ENCODE data around the gene CCHCR1.
"Not testable (repeated sequence)": the region's sequence is repeated elsewhere in the genome, so short reads cannot be mapped to it uniquely, and the experiment has no call there.

The CCHCR1 gene

DNA sequence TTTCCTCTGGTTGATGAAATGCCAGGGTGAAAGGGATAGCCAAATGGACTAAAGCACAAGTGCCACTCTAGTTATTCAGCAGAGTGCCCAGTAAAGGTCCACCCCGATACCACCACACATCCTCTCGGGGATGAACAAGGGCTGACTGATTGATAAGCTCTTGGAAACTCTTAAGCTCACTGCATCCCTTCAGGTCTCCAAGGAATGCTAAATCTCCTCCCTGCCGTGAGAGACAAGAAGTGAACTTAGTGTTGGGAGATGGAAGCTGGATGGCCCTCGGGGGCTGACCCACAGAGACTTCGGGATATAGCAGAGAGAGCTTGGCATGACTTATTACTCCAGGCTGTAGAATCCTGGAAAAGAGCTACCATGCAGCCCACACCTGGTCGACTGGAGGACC is 26.3 kb upstream of the CCHCR1 start:
- DNase-seq (ENCODE audit: low spot score): not testable (repeated sequence)

GRCh38 chr6:31183287-31183686 is 25.7 kb upstream of the CCHCR1 start:
- DNase-seq (ENCODE audit: low spot score): not testable (repeated sequence)

DNA sequence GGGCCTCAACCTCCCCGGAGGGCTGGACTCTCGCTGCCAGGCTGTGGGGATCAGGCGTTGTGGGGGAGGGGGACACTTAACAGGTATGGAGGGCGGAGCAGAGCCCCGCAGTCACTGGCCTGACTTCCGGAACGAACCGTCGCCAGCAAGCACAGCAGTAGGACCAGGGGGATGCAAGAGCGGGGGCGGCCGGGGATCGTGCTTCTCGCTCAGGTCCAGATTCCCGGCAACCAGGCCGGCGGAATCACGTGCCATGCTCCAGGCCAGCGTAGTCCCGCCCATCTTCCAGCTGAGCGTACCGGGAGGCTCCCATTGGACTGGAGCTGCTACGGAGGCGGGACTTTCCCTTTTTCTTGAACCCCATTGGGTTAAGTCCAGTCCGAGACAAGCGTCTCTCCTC is 22.9 kb upstream of the CCHCR1 start:
- DNase-seq (ENCODE audit: low spot score): no peak

DNA sequence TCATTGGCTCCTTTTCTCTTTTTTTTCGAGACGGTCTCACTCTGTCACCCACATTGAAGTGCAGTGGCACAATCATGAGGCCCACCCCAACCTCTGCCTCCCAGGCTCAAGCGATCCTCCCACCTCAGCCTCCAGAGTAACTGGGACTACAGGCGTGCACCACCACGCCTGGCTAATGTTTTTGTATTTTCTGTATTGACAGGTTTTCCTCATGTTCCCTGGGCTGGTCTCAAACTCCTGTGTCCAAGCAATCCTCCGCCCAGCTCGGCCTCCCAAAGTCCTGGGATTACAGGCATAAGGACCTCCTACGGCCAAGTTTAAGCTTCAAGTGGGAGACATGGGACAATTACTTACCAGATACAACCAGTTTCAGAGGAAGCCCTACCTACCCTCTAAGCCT is 22.3 kb upstream of the CCHCR1 start:
- no peak for DNase-seq (ENCODE audit: low spot score)

- no peak for DNase-seq (ENCODE audit: low spot score)
Measured at GRCh38 chr6:31179042-31179386, 21.4 kb upstream of the CCHCR1 start.

DNA sequence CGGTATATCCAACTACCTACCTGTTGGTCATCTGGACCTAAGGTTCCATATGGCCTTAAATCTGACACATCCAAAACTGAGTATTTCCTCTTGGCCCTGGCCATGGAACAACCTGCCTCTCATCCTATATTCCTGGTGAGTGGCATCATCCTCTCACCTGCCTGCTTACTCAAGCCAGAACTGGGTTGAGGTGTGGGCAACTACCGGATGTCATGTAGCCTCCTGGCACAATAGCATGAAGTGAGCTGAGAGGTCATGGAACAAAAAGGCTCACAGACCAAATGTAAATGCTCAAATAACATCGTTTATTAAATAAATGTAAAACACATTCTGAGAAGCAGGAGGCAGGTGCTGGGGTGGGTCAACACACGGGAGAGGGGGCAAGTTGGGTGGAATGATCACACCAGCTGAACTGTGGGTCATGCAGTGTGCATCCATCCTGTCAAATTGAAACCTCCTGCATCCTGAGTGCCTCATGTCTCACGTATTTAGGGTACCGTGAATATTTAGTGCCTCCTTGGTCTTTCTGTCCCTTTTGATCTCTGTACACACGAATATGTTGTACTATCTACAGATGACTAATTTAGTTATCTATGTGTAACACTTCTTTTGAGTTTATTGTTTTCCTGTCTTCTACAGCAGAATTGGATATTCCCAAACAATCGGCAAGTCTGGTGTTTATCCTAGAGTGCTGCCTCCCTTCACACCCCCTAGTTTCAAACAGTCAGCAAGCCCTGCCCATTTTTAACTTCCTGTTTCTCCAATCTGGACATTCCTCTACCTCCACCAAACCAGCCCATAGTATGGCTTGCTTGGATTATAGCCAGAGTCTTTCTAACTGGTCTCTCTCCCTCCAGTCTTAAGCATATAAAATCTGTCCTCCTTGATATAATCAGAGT is 20.8 kb upstream of the CCHCR1 start:
- peak; percentile 42 for DNase-seq (ENCODE audit: low spot score)

DNA sequence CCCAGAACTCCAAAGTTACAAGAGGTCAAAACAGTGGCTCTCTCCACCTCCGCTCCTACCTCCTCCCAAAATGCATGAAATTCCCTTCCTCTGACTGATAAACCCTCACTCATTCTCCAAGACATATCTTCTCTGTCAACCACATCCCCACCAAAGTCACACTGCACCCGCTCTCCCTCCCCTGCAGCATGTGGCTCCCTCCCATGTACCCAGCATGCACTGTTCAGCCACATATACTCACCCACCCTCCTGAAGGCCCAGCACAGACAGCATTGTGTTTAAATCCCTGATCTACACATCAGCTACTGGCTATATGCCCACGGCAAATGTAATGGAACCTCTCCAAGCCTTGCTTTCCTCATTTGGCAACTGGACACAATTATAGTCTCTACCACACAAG is 18.4 kb upstream of the CCHCR1 start:
- DNase-seq (ENCODE audit: low spot score): peak; percentile 38

GRCh38 chr6:31174378-31174777 is 16.8 kb upstream of the CCHCR1 start:
- no peak for DNase-seq (ENCODE audit: low spot score)

DNA sequence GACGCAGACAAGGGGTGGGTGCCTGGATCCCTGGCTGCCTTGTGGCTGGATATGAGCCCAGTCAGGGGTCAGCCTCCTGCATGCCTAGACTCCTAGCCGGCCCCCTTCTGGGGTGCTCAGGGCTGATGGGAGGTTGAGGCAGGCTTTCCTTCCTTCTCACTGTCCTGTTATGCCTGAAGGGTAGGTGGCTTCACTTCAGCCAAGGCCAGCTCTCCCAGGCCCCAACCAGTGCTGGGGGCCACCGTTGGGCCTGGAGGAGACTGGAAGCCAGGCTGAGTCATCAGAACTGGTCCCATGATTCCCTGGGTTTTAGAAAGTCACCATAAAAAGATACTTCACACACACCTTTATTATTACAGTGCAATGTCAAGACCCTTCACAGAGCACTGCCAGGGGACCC is 15.8 kb upstream of the CCHCR1 start:
- DNase-seq (ENCODE audit: low spot score): no peak

GRCh38 chr6:31172973-31173384 is 15.4 kb upstream of the CCHCR1 start:
- DNase-seq (ENCODE audit: low spot score): no peak

GRCh38 chr6:31171931-31172905 is 14.6 kb upstream of the CCHCR1 start:
- DNase-seq (ENCODE audit: low spot score): no peak

- no peak for DNase-seq (ENCODE audit: low spot score)
Measured at GRCh38 chr6:31170987-31171671, 13.5 kb upstream of the CCHCR1 start.

DNA sequence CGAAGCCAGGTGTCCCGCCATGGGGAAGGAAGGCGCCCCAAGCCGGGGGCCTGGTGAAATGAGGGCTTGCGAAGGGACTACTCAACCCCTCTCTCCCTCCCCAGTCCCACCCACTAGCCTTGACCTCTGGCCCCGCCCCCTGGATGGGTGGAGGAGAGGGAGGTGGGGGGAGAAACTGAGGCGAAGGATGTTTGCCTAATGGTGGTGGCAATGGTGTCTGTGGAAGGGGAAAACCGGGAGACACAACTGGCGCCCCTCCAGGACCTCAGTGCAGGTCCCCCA is 12.9 kb upstream of the CCHCR1 start, which contains the start of gene POU5F1:
Gene POU5F1 (minus strand): TSS at position 83 of the 282 bp plus-strand sequence. CDS start 62 bp downstream, at position 21.
- DNase-seq (ENCODE audit: low spot score): no peak

DNA sequence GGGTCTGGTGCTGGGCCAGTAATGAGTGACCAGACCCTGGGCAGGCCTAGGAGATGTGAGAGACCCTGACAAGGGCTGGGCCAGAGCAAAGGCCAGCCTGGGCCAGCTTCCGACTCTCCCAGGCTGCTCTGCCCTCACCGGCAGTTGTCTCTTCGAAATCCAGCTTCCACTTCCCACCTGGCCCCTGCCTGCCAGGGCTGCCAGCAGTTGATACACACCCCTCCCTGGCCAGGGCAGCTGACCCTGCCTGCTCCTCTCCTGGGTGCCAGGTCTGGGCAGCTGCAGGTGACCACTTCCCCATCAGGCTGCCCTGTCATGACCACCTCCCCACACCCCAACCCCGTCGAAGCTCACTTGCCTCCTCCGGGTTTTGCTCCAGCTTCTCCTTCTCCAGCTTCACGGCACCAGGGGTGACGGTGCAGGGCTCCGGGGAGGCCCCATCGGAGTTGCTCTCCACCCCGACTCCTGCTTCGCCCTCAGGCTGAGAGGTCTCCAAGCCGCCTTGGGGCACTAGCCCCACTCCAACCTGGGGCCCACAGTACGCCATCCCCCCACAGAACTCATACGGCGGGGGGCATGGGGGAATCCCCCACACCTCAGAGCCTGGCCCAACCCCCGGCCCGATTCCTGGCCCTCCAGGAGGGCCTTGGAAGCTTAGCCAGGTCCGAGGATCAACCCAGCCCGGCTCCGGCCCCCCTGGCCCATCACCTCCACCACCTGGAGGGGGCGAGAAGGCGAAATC is 12.4 kb upstream of the CCHCR1 start:
- not testable (repeated sequence) for DNase-seq (ENCODE audit: low spot score)

DNA sequence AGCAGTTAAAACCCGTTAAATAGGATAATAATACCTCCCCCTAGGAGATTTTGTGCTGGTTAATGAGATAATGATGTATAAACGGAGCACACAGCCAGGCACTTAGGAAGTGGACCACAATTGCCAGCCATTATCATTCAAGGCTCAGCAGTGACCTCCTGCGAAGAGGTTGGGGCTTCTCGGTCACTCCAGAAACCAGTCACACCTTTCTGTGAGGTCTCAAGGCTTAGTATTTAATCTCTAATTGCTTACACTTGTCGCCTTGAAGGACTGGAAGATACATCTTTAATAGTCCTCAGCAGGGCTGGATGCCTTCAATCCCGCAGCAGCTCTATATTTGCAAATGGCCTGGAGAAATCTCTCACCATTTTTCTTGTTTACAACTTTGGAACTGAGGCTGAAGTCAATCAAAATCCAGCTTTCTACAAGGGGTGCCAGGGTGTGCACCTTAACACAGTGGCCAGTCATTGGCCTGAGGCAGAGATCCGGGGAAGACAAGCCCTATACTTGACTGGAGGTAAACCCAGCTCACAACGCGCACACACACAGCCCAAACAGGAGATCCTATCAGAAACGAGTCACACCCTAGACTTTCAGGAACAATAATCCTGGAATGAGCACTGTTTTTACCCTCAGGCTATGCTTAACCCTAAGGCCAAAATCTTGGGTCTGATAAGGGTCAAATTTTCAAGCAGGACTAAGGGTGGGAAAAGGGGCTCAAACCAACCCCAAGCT is 11.7 kb upstream of the CCHCR1 start:
- no peak for DNase-seq (ENCODE audit: low spot score)

- DNase-seq (ENCODE audit: low spot score): no peak
Measured at GRCh38 chr6:31168606-31169005, 11.0 kb upstream of the CCHCR1 start.

DNA sequence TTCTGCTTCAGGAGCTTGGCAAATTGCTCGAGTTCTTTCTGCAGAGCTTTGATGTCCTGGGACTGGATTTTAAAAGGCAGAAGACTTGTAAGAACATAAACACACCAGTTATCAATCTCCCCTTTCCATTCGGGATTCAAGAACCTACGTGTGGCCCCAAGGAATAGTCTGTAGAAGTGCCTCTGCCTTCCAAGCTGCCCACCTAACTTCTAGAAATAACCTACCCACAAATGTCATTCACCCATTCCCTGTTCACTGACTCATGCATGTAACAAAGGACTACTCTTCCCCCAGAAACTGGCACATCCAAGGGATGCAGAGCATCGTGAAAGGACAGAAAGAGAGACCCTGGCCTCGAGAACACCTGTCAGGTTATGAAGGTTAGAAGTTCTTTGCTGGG is 8.4 kb upstream of the CCHCR1 start:
- DNase-seq (ENCODE audit: low spot score): no peak

- DNase-seq (ENCODE audit: low spot score): not testable (repeated sequence)
Measured at GRCh38 chr6:31165064-31165832, 7.6 kb upstream of the CCHCR1 start.

- DNase-seq (ENCODE audit: low spot score): not testable (repeated sequence)
Measured at GRCh38 chr6:31164475-31165063, 7.0 kb upstream of the CCHCR1 start.

- DNase-seq (ENCODE audit: low spot score): no peak
Measured at GRCh38 chr6:31163922-31164321, 6.3 kb upstream of the CCHCR1 start.
